IMR-90 (cell line): ENCODE measurements around the gene CD33. TPM values are rescaled to one million over a fixed set of nuclear protein-coding genes. Genes with fewer than 3 reads are reported as not detected.

Experiments used
- ATAC-seq: fragments of 200-7000 bp; cut with Tn5 transposase; 2 replicates; pipeline ENCODE4 v1.9.1; 2020; ENCODE audit warnings: low read depth, mild to moderate bottlenecking, moderate library complexity
- BruUV-seq: library from RNA; stranded (reverse); fragments of 400-500 nt; replicated peaks from 2 replicates; lab custom pipeline; 2021; lab: Mats Ljungman, UMichigan
- CTCF ChIA-PET: fragments of 300-600 bp; formaldehyde crosslinking; extraction: SDS; loops from one replicate; lab custom pipeline; 2021; ENCODE audit warnings: antibody characterized with exemption; lab: Yijun Ruan, JAX
- POLR2A ChIA-PET: fragments of 300-600 bp; sonication (Branson Sonifier 250); formaldehyde crosslinking; loops from one replicate; lab custom pipeline; 2022; ENCODE audit warnings: antibody characterized with exemption; ENCODE audit not compliant: unreplicated experiment; lab: Charles Lee
- DNase-seq: peaks from one replicate; pipeline ENCODE4 v3.0.0; 2013
- H2AFZ ChIP-seq: replicated peaks from 2 replicates; pipeline ENCODE3; 2013; ENCODE audit warnings: low read length, mild to moderate bottlenecking; ENCODE audit not compliant: poor library complexity
- H2AK5ac ChIP-seq: 2 replicates; pipeline ENCODE4 v1.6.1; 2013; ENCODE audit warnings: low read depth, low read length, inconsistent platforms
- H2AK9ac ChIP-seq: replicated peaks from 2 replicates; pipeline ENCODE3; 2013; ENCODE audit warnings: mild to moderate bottlenecking, low read depth, low read length, moderate library complexity; ENCODE audit not compliant: poor library complexity
- H2BK120ac ChIP-seq: 2 replicates; pipeline ENCODE4 v1.6.1; 2013; ENCODE audit warnings: low read depth, low read length, inconsistent platforms
- H2BK15ac ChIP-seq: 3 replicates; pipeline ENCODE4 v1.6.1; 2013; ENCODE audit warnings: low read depth, low read length, inconsistent platforms
- H2BK20ac ChIP-seq: 2 replicates; pipeline ENCODE4 v1.6.1; 2013; ENCODE audit warnings: low read depth, mild to moderate bottlenecking, inconsistent platforms, low read length, moderate library complexity
- H2BK5ac ChIP-seq: 2 replicates; pipeline ENCODE4 v1.6.1; 2013; ENCODE audit warnings: mild to moderate bottlenecking, low read depth, low read length, inconsistent platforms; ENCODE audit not compliant: poor library complexity, severe bottlenecking
- H3K14ac ChIP-seq: replicated peaks from 2 replicates; pipeline ENCODE4 v1.6.1; 2013; ENCODE audit warnings: low read depth, low read length, inconsistent platforms
- H3K18ac ChIP-seq: 2 replicates; pipeline ENCODE4 v1.6.1; 2013; ENCODE audit warnings: low read depth, low read length, control low read depth
- H3K23ac ChIP-seq: 2 replicates; pipeline ENCODE4 v1.6.1; 2013; ENCODE audit warnings: low read depth, low read length, inconsistent platforms
- H3K27ac ChIP-seq: 2 replicates; pipeline ENCODE4 v1.5.1; 2013; ENCODE audit warnings: mild to moderate bottlenecking, control low read depth, low read length; ENCODE audit not compliant: insufficient read depth
- H3K27me3 ChIP-seq: 2 replicates; pipeline ENCODE4 v1.6.1; 2013; ENCODE audit warnings: low read length; ENCODE audit not compliant: control insufficient read depth, insufficient read depth
- H3K36me3 ChIP-seq: 2 replicates; pipeline ENCODE4 v1.6.1; 2013; ENCODE audit warnings: low read length, mixed read lengths; ENCODE audit not compliant: control insufficient read depth, insufficient read depth
- H3K4ac ChIP-seq: 2 replicates; pipeline ENCODE4 v1.6.1; 2013; ENCODE audit warnings: low read depth, low read length, inconsistent platforms
- H3K4me1 ChIP-seq: 2 replicates; pipeline ENCODE4 v1.6.1; 2013; ENCODE audit warnings: low read length, mixed read lengths; ENCODE audit not compliant: control insufficient read depth, insufficient read depth
- H3K4me2 ChIP-seq: 2 replicates; pipeline ENCODE4 v1.6.1; 2013; ENCODE audit warnings: low read depth, mild to moderate bottlenecking, control low read depth, low read length, moderate library complexity
- H3K4me3 ChIP-seq: 2 replicates; pipeline ENCODE4 v1.5.1; 2013; ENCODE audit warnings: low read depth, mild to moderate bottlenecking, control low read depth, low read length, moderate library complexity; ENCODE audit not compliant: insufficient read depth
- H3K56ac ChIP-seq: 2 replicates; pipeline ENCODE4 v1.6.1; 2013; ENCODE audit warnings: low read length, inconsistent platforms; ENCODE audit not compliant: insufficient read depth; ENCODE audit errors: extremely low read depth
- H3K79me1 ChIP-seq, 2 experiments: 2 replicates each; pipeline ENCODE4 v1.6.1; 2013; ENCODE audit warnings: low read length in 2 of 2, inconsistent platforms in 1 of 2, low read depth in 1 of 2
- H3K9ac ChIP-seq: 2 replicates; pipeline ENCODE4 v1.6.1; 2013; ENCODE audit warnings: low read depth, low read length, control low read depth
- H3K9me1 ChIP-seq: 2 replicates; pipeline ENCODE4 v1.6.1; 2013; ENCODE audit warnings: low read length, inconsistent platforms; ENCODE audit not compliant: insufficient read depth
- H3K9me3 ChIP-seq: 2 replicates; pipeline ENCODE4 v1.6.1; 2013; ENCODE audit warnings: low read length; ENCODE audit not compliant: control insufficient read depth, insufficient read depth
- H4K20me1 ChIP-seq: 2 replicates; pipeline ENCODE4 v1.6.1; 2013; ENCODE audit warnings: low read length, inconsistent platforms; ENCODE audit not compliant: insufficient read depth
- H4K5ac ChIP-seq: 2 replicates; pipeline ENCODE4 v1.6.1; 2013; ENCODE audit warnings: mild to moderate bottlenecking, low read depth, low read length, control low read depth
- H4K8ac ChIP-seq, 2 experiments: 2 replicates each; pipeline ENCODE4 v1.6.1; 2013; ENCODE audit warnings: low read depth in 2 of 2, low read length in 2 of 2, control low read depth in 1 of 2, inconsistent platforms in 1 of 2
- H4K91ac ChIP-seq: 2 replicates; pipeline ENCODE4 v1.6.1; 2013; ENCODE audit warnings: low read depth, low read length, inconsistent platforms; ENCODE audit not compliant: insufficient read depth
- BHLHE40 ChIP-seq: fragments of 150-350 bp; IDR thresholded peaks from 2 replicates; pipeline ENCODE4 v1.6.1; 2016; ENCODE audit warnings: mild to moderate bottlenecking, low read depth, low read length
- CEBPB ChIP-seq: IDR thresholded peaks from 2 replicates; pipeline ENCODE4 v1.6.1; 2012; ENCODE audit warnings: low read depth, low read length, improper control_type of control experiment
- CHD1 ChIP-seq: IDR thresholded peaks from 2 replicates; pipeline ENCODE4 v1.6.1; 2012; ENCODE audit warnings: low read depth, low read length, improper control_type of control experiment
- CTCF ChIP-seq: conservative IDR thresholded peaks from 2 replicates; pipeline ENCODE4 v1.5.1; 2012; ENCODE audit warnings: mild to moderate bottlenecking, low read depth, low read length, improper control_type of control experiment
- ELK1 ChIP-seq: fragments of 150-350 bp; IDR thresholded peaks from 2 replicates; pipeline ENCODE4 v1.6.1; 2016; ENCODE audit warnings: low read depth, mild to moderate bottlenecking, low read length, moderate library complexity, borderline replicate concordance
- FOS ChIP-seq: fragments of 150-350 bp; IDR thresholded peaks from 2 replicates; pipeline ENCODE4 v1.6.1; 2016; ENCODE audit warnings: low read depth, low read length
- MAZ ChIP-seq: IDR thresholded peaks from 2 replicates; pipeline ENCODE4 v1.6.1; 2012; ENCODE audit warnings: low read depth, mild to moderate bottlenecking, low read length, improper control_type of control experiment, moderate library complexity, borderline replicate concordance
- MXI1 ChIP-seq: IDR thresholded peaks from 2 replicates; pipeline ENCODE4 v1.6.1; 2012; ENCODE audit warnings: low read depth, mild to moderate bottlenecking, low read length, moderate library complexity, borderline replicate concordance
- NFE2L2 ChIP-seq: fragments of 150-350 bp; IDR thresholded peaks from 2 replicates; pipeline ENCODE4 v1.6.1; 2016; ENCODE audit warnings: low read depth, mild to moderate bottlenecking, low read length
- POLR2A ChIP-seq: IDR thresholded peaks from 2 replicates; pipeline ENCODE4 v1.6.1; 2012; ENCODE audit warnings: mild to moderate bottlenecking, low read depth, low read length
- RAD21 ChIP-seq: IDR thresholded peaks from 2 replicates; pipeline ENCODE4 v1.6.1; 2012; ENCODE audit warnings: low read length, improper control_type of control experiment
- SMC3 ChIP-seq: fragments of 150-350 bp; IDR thresholded peaks from 2 replicates; pipeline ENCODE4 v1.6.1; 2016; ENCODE audit warnings: low read depth, mild to moderate bottlenecking, antibody characterized with exemption, low read length, moderate library complexity
- WGBS, 2 experiments: methylation state at CpG; one replicate each; pipeline versions ENCODE4 v1.1.5 to v1.1.7; 2013; ENCODE audit warnings: missing lambda C conversion rate in 2 of 2; ENCODE audit not compliant: insufficient read length in 1 of 2; ENCODE audit errors: extremely low coverage in 2 of 2; 5-methylcytosine and 5-hydroxymethylcytosine counted together
- dilution Hi-C: fragments of 300-500 bp; cut with HindIII; formaldehyde crosslinking; loops from one replicate; pipeline ENCODE4 v1.14.3; 2018; ENCODE audit warnings: low sequenced_read_pairs; ENCODE audit not compliant: unreplicated experiment
- in situ Hi-C: fragments of 300-500 bp; cut with MboI; formaldehyde crosslinking; loops from 3 replicates; pipeline ENCODE4 v1.14.3; 2019; ENCODE audit warnings: low sequenced_read_pairs, inconsistent platforms, mixed read lengths
- intact Hi-C: fragments of 100-400 bp; cut with micrococcal nuclease; formaldehyde crosslinking; loops from 2 replicates; pipeline ENCODE4 v1.10.0; 2022
- polyA plus RNA-seq, 3 experiments: library from polyadenylated mRNA; depleted of rRNA; stranded (reverse); fragments of >200 nt; gene quantifications; 2 replicates each; pipeline ENCODE4 v1.2.3, GENCODE V29; 2012; ENCODE audit warnings: low replicate concordance in 1 of 3
- total RNA-seq: library from RNA; depleted of rRNA; stranded (reverse); fragments of >200 nt; gene quantifications from 2 replicates; pipeline ENCODE4 v1.2.3, GENCODE V29; 2012

The CD33 gene
- total and polyA plus RNA-seq, 2 of the 4 experiments (the other 2 are of a cell fraction): not detected

DNA sequence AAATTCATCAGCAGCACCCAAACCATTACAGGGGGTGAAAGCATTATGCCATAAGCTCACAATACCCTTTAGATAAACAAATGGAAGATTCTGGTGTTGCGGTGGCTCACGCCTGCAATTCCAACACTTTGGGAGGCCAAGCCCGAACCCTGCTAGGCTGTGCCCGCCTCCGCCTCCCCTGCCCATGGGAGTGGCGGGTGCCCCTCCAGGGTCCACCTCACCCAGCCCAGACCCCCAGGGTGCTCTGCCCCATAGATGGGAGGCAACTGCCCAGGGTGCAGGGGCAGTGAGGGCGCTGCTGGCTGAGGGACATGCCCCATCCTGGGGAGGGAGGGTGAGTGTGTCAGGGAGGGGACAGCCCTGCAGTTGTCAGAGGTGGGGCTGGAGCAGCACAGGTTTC, 16.0 kb downstream of the CD33 start:
- Histone ChIP-seq H2BK120ac (no peak overlapping the region), H4K20me1 (no peaks in the 10 kb centered on the region), H2AFZ (no peak overlapping the region), H3K9ac (no peak overlapping the region), H3K4me1 (no peaks in the 10 kb centered on the region), H2BK15ac (no peak overlapping the region), H3K27ac (no peak overlapping the region), H3K56ac (no peak overlapping the region), H2BK5ac (no peak overlapping the region), H3K27me3 (no peaks in the 10 kb centered on the region), H4K91ac (no peak overlapping the region), H3K36me3 (no peaks in the 10 kb centered on the region), H3K18ac (no peak overlapping the region), H3K9me3 (peaks cover 2% of the 10 kb centered on the region; the same call in 1 of the 2 replicates), H2AK5ac (no peak overlapping the region), H3K4me3 (no peak overlapping the region), H3K4me2 (no peak overlapping the region), H3K79me1 (no peaks in the 10 kb centered on the region), H3K9me1 (no peaks in the 10 kb centered on the region), H3K4ac (no peak overlapping the region), H4K5ac (no peak overlapping the region), H3K14ac (no peak overlapping the region), H4K8ac (no peak overlapping the region), H3K23ac (no peak overlapping the region), H2BK20ac (no peak overlapping the region), H2AK9ac (no peak overlapping the region)
- DNase-seq (no peak), ATAC-seq (no peak)
- ChIA-PET POLR2A (no interaction called here), CTCF (no interaction called here)
- dilution Hi-C loops (no loop called here), in situ Hi-C loops (no loop called here), intact Hi-C loops (no loop called here)
- TF ChIP-seq POLR2A (no peak), CEBPB (no peak), MAZ (no peak), BHLHE40 (no peak), FOS (no peak), SMC3 (no peak), CTCF (no peak), RAD21 (no peak), MXI1 (no peak), NFE2L2 (no peak), ELK1 (no peak), CHD1 (no peak)
- no TSS peak for BruUV-seq
- WGBS, 2 experiments: no CpG with 5 or more reads among the region's 7 CpGs
